Urinary bladder (tissue), 4 donors: ENCODE measurements around the gene TXNDC17. TPM values are rescaled to one million over a fixed set of nuclear protein-coding genes. Genes with fewer than 3 reads are reported as not detected.

Experiments
- DNase-seq: peaks from one replicate; pipeline ENCODE4 v3.0.0-alpha.2; 2015; ENCODE audit errors: extremely low spot score
- H3K27ac ChIP-seq: one replicate; pipeline ENCODE4 v1.5.1; 2013; ENCODE audit warnings: low read depth, mild to moderate bottlenecking, moderate library complexity
- H3K36me3 ChIP-seq: one replicate; pipeline ENCODE4 v1.6.1; 2013; ENCODE audit warnings: mild to moderate bottlenecking, moderate library complexity; ENCODE audit not compliant: insufficient read depth
- H3K4me1 ChIP-seq: one replicate; pipeline ENCODE4 v1.6.1; 2013; ENCODE audit warnings: mild to moderate bottlenecking, moderate library complexity; ENCODE audit not compliant: insufficient read depth
- H3K4me3 ChIP-seq: one replicate; pipeline ENCODE4 v1.5.1; 2013; ENCODE audit warnings: low read depth, low read length
- WGBS: extraction: QIAGEN DNeasy Blood & Tissue Kit; methylation state at CpG from one replicate; pipeline ENCODE4 v1.1.7; 2013; 5-methylcytosine and 5-hydroxymethylcytosine counted together
- polyA plus RNA-seq: library from polyadenylated mRNA; stranded (reverse); fragments of 200-250 nt; gene quantifications from one replicate; pipeline ENCODE4 v1.2.3, GENCODE V29; 2013
- total RNA-seq: library from RNA; depleted of rRNA; stranded (reverse); fragments of >200 nt; gene quantifications from one replicate; pipeline ENCODE4 v1.2.3, GENCODE V29; 2014
- donor health status: healthy with polysubstance abuse.
- donor health status: healthy.

TXNDC17 gene
- total and polyA plus RNA-seq, 2 donors = 34.0 to 164 TPM

GRCh38 chr17:6675201-6675825 lies 34.5 kb downstream of the TXNDC17 start:
- H3K36me3 ChIP-seq = no peaks in the 10 kb centered on the region
- no peak overlapping the region for H3K27ac ChIP-seq
- no peak overlapping the region for H3K4me3 ChIP-seq
- 69% methylated on average over 11 of the region's 11 CpGs for WGBS
- H3K4me1 ChIP-seq = no peaks in the 10 kb centered on the region
- no peak for DNase-seq

GRCh38 chr17:6676802-6677157 lies 35.9 kb downstream of the TXNDC17 start:
- Histone ChIP-seq H3K27ac (no peak overlapping the region), H3K36me3 (no peaks in the 10 kb centered on the region), H3K4me3 (no peak overlapping the region), H3K4me1 (no peaks in the 10 kb centered on the region)
- no peak for DNase-seq
- WGBS = 65% methylated on average over 6 of the region's 6 CpGs

GRCh38 chr17:6677158-6677831 lies 36.4 kb downstream of the TXNDC17 start:
- no peak for DNase-seq
- Histone ChIP-seq H3K36me3 (no peaks in the 10 kb centered on the region), H3K27ac (no peak overlapping the region), H3K4me1 (no peaks in the 10 kb centered on the region), H3K4me3 (no peak overlapping the region)
- 36% methylated on average over 16 of the region's 16 CpGs for WGBS

- no peak overlapping the region for H3K4me3 ChIP-seq
- WGBS = 71% methylated on average over 7 of the region's 7 CpGs
- H3K4me1 ChIP-seq = no peaks in the 10 kb centered on the region
- no peak for DNase-seq
- no peaks in the 10 kb centered on the region for H3K36me3 ChIP-seq
- H3K27ac ChIP-seq = no peak overlapping the region
Measured at GRCh38 chr17:6677946-6678345, 37.1 kb downstream of the TXNDC17 start.

- 72% methylated on average over 6 of the region's 6 CpGs for WGBS
- Histone ChIP-seq H3K4me3 (no peak overlapping the region), H3K27ac (no peak overlapping the region), H3K36me3 (no peaks in the 10 kb centered on the region), H3K4me1 (no peaks in the 10 kb centered on the region)
- no peak for DNase-seq
Measured at GRCh38 chr17:6679241-6679640, 38.4 kb downstream of the TXNDC17 start.

- 60% methylated on average over 4 of the region's 4 CpGs for WGBS
Measured at GRCh38 chr17:6681176-6681575, 40.3 kb downstream of the TXNDC17 start.

GRCh38 chr17:6681671-6682070 lies 40.8 kb downstream of the TXNDC17 start:
- 64% methylated on average over 5 of the region's 5 CpGs for WGBS
- no peaks in the 10 kb centered on the region for H3K36me3 ChIP-seq
- H3K27ac ChIP-seq = no peak overlapping the region
- no peak overlapping the region for H3K4me3 ChIP-seq
- no peak for DNase-seq
- no peaks in the 10 kb centered on the region for H3K4me1 ChIP-seq

More at GRCh38 chr17:6681176-6681575, 40.3 kb downstream of the TXNDC17 start:
- Histone ChIP-seq H3K36me3 (no peaks in the 10 kb centered on the region), H3K27ac (no peak overlapping the region), H3K4me3 (no peak overlapping the region), H3K4me1 (no peaks in the 10 kb centered on the region)
- no peak for DNase-seq

- Histone ChIP-seq H3K4me1 (no peaks in the 10 kb centered on the region), H3K4me3 (no peak overlapping the region), H3K27ac (no peak overlapping the region), H3K36me3 (no peaks in the 10 kb centered on the region)
- DNase-seq = no peak
- 88% methylated on average over 4 of the region's 4 CpGs for WGBS
Measured at GRCh38 chr17:6682339-6682738, 41.5 kb downstream of the TXNDC17 start.

- H3K4me1 ChIP-seq = no peaks in the 10 kb centered on the region
- no peak for DNase-seq
- H3K27ac ChIP-seq = no peak overlapping the region
- WGBS = 93% methylated on average over 3 of the region's 3 CpGs
- H3K4me3 ChIP-seq = no peak overlapping the region
- no peaks in the 10 kb centered on the region for H3K36me3 ChIP-seq
Measured at GRCh38 chr17:6683081-6683684, 42.3 kb downstream of the TXNDC17 start.

- Histone ChIP-seq H3K36me3 (no peaks in the 10 kb centered on the region), H3K4me1 (no peaks in the 10 kb centered on the region), H3K27ac (no peak overlapping the region), H3K4me3 (no peak overlapping the region)
- no peak for DNase-seq
- 87% methylated on average over 3 of the region's 3 CpGs for WGBS
Measured at GRCh38 chr17:6683730-6684459, 43.0 kb downstream of the TXNDC17 start.

- Histone ChIP-seq H3K4me1 (no peaks in the 10 kb centered on the region), H3K4me3 (no peak overlapping the region), H3K36me3 (no peaks in the 10 kb centered on the region), H3K27ac (no peak overlapping the region)
- DNase-seq = no peak
- 68% methylated on average over 7 of the region's 7 CpGs for WGBS
Measured at GRCh38 chr17:6684460-6684783, 43.6 kb downstream of the TXNDC17 start.

GRCh38 chr17:6684881-6685767 lies 44.3 kb downstream of the TXNDC17 start:
- H3K4me3 ChIP-seq = no peak overlapping the region
- 82% methylated on average over 14 of the region's 14 CpGs for WGBS
- no peak for DNase-seq
- no peaks in the 10 kb centered on the region for H3K4me1 ChIP-seq
- no peak overlapping the region for H3K27ac ChIP-seq
- H3K36me3 ChIP-seq = no peaks in the 10 kb centered on the region

GRCh38 chr17:6686026-6686425 lies 45.2 kb downstream of the TXNDC17 start:
- no peak for DNase-seq
- H3K36me3 ChIP-seq = no peaks in the 10 kb centered on the region
- WGBS = 87% methylated on average over 4 of the region's 4 CpGs
- no peak overlapping the region for H3K27ac ChIP-seq
- no peak overlapping the region for H3K4me3 ChIP-seq
- no peaks in the 10 kb centered on the region for H3K4me1 ChIP-seq
